ENCODE results near the gene GNE.
"Not testable (repeated sequence)": the region's sequence is repeated elsewhere in the genome, so short reads cannot be mapped to it uniquely, and the experiment has no call there.

The GNE gene

DNA sequence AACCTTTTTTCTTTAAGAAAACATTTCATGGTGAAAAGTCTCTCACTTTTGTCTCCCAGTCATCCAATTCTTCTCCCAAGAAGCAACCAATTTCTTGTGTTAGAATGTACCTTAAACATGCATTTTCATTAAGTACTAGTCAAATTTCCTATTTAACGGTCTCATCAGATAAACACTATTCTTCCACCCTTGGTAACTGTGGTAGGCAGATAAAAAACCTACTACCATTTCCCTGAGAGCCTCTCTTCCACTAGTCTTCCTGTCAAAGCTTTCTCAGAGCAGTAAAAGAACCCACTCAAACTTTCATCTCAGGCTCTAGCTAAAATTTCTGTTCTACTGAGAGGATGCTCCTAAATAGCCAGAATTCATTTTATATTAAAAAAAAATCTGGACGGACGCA lies 10.9 kb downstream of the GNE start:
- no peak for TF ChIP-seq TOX (CRISPR knock-in tag; IDR thresholded peaks at IDR 0.05; ENCODE audit: borderline replicate concordance)
- no peak for TF ChIP-seq ZNF70 (CRISPR knock-in tag; IDR thresholded peaks at IDR 0.05)
- no peak for TF ChIP-seq ARNTL (CRISPR knock-in tag; IDR thresholded peaks at IDR 0.05; ENCODE audit: borderline replicate concordance, low read depth)
- no peak for TF ChIP-seq RARB (CRISPR knock-in tag; IDR thresholded peaks at IDR 0.05)
- no peak for TF ChIP-seq PPARA (CRISPR knock-in tag; IDR thresholded peaks at IDR 0.05; ENCODE audit: borderline replicate concordance)
- no peak for TF ChIP-seq OSR1 (CRISPR knock-in tag; IDR thresholded peaks at IDR 0.05)
- no peak for ATAC-seq

- no peak for ATAC-seq
Measured at GRCh38 chr9:36245906-36246305, 12.3 kb downstream of the GNE start.

DNA sequence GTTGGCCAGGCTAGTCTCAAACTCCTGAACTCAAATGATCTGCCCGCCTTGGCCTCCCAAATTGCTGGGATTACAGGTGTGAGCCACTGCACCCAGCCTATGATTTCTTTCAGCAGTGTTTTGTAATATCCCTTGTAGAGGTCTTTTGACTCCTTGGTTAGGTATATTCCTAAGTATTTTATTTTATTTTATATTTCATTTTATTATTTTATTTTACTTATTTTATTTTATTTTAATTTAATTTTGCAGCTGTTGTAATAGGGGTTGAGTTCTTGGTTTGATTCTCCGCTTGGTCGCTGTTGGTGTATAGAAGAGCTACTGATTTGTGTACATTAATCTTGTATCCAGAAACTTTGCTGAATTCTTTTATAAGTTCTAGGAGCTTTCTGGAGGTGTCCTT lies 18.6 kb downstream of the GNE start:
- ATAC-seq = not testable (repeated sequence)

More at GRCh38 chr9:36245906-36246305, 12.3 kb downstream of the GNE start:
- TF ChIP-seq, protein P1, sequence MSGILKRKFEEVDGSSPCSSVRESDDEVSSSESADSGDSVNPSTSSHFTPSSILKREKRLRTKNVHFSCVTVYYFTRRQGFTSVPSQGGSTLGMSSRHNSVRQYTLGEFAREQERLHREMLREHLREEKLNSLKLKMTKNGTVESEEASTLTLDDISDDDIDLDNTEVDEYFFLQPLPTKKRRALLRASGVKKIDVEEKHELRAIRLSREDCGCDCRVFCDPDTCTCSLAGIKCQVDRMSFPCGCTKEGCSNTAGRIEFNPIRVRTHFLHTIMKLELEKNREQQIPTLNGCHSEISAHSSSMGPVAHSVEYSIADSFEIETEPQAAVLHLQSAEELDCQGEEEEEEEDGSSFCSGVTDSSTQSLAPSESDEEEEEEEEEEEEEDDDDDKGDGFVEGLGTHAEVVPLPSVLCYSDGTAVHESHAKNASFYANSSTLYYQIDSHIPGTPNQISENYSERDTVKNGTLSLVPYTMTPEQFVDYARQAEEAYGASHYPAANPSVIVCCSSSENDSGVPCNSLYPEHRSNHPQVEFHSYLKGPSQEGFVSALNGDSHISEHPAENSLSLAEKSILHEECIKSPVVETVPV (CRISPR knock-in tag; IDR thresholded peaks at IDR 0.05) = no peak
- TF ChIP-seq BACH2 (CRISPR knock-in tag; IDR thresholded peaks at IDR 0.05; ENCODE audit: borderline replicate concordance) (no peak), ZNF565 (CRISPR knock-in tag; conservative IDR thresholded peaks at IDR 0.05; ENCODE audit: low read depth) (no peak), ZNF8 (CRISPR knock-in tag; IDR thresholded peaks at IDR 0.05) (no peak), ESRRG (CRISPR knock-in tag; IDR thresholded peaks at IDR 0.05) (no peak), PPARA (CRISPR knock-in tag; IDR thresholded peaks at IDR 0.05; ENCODE audit: borderline replicate concordance) (no peak), ZFP30 (CRISPR knock-in tag; IDR thresholded peaks at IDR 0.05) (no peak), TOX (CRISPR knock-in tag; IDR thresholded peaks at IDR 0.05; ENCODE audit: borderline replicate concordance) (no peak), TSHZ2 (CRISPR knock-in tag; IDR thresholded peaks at IDR 0.05) (no peak), ISL1 (CRISPR knock-in tag; IDR thresholded peaks at IDR 0.05) (no peak)
- TF ChIP-seq, protein P2, sequence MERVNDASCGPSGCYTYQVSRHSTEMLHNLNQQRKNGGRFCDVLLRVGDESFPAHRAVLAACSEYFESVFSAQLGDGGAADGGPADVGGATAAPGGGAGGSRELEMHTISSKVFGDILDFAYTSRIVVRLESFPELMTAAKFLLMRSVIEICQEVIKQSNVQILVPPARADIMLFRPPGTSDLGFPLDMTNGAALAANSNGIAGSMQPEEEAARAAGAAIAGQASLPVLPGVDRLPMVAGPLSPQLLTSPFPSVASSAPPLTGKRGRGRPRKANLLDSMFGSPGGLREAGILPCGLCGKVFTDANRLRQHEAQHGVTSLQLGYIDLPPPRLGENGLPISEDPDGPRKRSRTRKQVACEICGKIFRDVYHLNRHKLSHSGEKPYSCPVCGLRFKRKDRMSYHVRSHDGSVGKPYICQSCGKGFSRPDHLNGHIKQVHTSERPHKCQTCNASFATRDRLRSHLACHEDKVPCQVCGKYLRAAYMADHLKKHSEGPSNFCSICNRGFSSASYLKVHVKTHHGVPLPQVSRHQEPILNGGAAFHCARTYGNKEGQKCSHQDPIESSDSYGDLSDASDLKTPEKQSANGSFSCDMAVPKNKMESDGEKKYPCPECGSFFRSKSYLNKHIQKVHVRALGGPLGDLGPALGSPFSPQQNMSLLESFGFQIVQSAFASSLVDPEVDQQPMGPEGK (CRISPR knock-in tag; IDR thresholded peaks at IDR 0.05; ENCODE audit: borderline replicate concordance) = no peak
- TF ChIP-seq, protein P3, sequence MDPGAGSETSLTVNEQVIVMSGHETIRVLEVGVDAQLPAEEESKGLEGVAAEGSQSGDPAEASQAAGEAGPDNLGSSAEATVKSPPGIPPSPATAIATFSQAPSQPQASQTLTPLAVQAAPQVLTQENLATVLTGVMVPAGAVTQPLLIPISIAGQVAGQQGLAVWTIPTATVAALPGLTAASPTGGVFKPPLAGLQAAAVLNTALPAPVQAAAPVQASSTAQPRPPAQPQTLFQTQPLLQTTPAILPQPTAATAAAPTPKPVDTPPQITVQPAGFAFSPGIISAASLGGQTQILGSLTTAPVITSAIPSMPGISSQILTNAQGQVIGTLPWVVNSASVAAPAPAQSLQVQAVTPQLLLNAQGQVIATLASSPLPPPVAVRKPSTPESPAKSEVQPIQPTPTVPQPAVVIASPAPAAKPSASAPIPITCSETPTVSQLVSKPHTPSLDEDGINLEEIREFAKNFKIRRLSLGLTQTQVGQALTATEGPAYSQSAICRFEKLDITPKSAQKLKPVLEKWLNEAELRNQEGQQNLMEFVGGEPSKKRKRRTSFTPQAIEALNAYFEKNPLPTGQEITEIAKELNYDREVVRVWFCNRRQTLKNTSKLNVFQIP (CRISPR knock-in tag; IDR thresholded peaks at IDR 0.05; ENCODE audit: borderline replicate concordance, low read depth) = no peak

DNA sequence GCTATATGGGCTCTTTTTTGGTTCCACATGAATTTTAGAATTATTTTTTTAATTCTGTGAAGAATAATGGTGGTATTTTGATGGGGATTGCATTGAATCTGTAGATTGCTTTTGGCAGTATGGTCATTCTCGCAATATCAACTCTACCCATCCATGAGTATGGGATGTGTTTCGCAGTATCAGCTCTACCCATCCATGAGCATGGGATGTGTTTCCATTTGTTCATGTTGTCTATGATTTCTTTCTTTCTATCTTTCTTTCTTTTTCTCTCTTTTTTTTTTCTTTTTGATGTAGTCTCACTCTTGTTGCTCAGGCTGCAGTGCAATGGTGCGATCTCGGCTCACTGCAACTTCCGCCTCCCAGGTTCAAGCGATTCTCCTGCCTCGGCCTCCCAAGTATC lies 19.0 kb downstream of the GNE start:
- not testable (repeated sequence) for ATAC-seq

DNA sequence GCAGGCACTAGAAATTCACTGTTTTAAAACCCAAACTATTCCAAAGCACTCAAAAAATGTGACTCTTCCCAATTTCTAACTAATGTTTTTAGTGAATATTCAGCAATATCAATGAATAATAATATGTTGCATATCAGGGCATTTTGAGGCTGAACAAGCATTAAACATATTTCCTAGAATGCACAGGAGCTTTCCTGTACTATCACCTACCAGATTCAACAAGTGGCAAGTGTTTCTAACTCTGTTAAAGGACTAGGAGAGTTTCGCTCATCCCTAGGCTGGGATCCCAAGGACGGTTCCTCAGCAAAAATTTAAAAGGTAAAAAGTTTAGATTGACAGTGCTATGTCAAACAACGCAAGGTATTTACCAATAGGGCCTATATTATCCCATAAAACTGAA lies 21.0 kb downstream of the GNE start:
- ATAC-seq = no peak
- no peak for TF ChIP-seq ZNF565 (CRISPR knock-in tag; conservative IDR thresholded peaks at IDR 0.05; ENCODE audit: low read depth)
- TF ChIP-seq ZNF70 (CRISPR knock-in tag; IDR thresholded peaks at IDR 0.05) = no peak
- no peak for TF ChIP-seq ISL1 (CRISPR knock-in tag; IDR thresholded peaks at IDR 0.05)
- TF ChIP-seq ZFP3 (CRISPR knock-in tag; IDR thresholded peaks at IDR 0.05) = no peak
- TF ChIP-seq OSR1 (CRISPR knock-in tag; IDR thresholded peaks at IDR 0.05) = no peak
- TF ChIP-seq RARB (CRISPR knock-in tag; IDR thresholded peaks at IDR 0.05) = no peak
- TF ChIP-seq, protein P2 (CRISPR knock-in tag; IDR thresholded peaks at IDR 0.05; ENCODE audit: borderline replicate concordance) = no peak
- TF ChIP-seq CSDC2 (CRISPR knock-in tag; IDR thresholded peaks at IDR 0.05) = no peak
- no peak for TF ChIP-seq TOX (CRISPR knock-in tag; IDR thresholded peaks at IDR 0.05; ENCODE audit: borderline replicate concordance)
- TF ChIP-seq ZNF8 (CRISPR knock-in tag; IDR thresholded peaks at IDR 0.05) = no peak
- TF ChIP-seq, protein P3 (CRISPR knock-in tag; IDR thresholded peaks at IDR 0.05; ENCODE audit: borderline replicate concordance, low read depth) = no peak
- no peak for TF ChIP-seq BACH2 (CRISPR knock-in tag; IDR thresholded peaks at IDR 0.05; ENCODE audit: borderline replicate concordance)
- TF ChIP-seq, protein P1 (CRISPR knock-in tag; IDR thresholded peaks at IDR 0.05) = no peak
- TF ChIP-seq SNAI2 (CRISPR knock-in tag; IDR thresholded peaks at IDR 0.05) = no peak

Measured in SK-N-SH treated with all-trans-retinoic acid at 6 μM for 48 hours (cell line).